ENCODE data around the gene ELMO1. TPM values are rescaled to one million over a fixed set of nuclear protein-coding genes. Genes with fewer than 3 reads are reported as not detected.
A peak's percentile ranks its signal among the peaks of the same experiment; 100 is the strongest.

Gene ELMO1
- total RNA-seq, 2 donors from 2014 or later, result 10.9 to 56.0 TPM

DNA sequence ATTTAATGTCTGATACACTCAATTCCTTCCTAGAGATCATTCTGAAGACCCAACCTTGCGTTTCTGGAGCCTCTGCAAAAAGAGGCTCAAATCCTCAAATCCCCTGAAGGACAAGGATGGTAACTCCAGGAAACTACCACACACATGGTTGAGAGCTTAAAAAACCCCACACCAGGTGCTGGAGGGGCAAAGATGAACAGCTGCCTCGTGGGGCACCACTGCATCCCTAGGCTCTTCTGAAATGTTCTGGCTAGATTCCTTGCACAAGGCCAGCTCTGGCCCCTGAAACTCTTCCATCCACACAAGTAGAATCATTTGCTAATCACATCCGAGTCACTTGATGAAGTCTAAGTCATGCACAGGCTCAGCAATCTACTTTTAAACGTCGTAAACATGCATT is 286.6 kb downstream of the ELMO1 start:
- H3K36me3 ChIP-seq (replicated peaks in 1 of 2; ENCODE audit: insufficient read depth in 1 of 2, low read depth in 2 of 2), result no peaks in the 10 kb centered on the region
- no peak overlapping the region for H3K27ac ChIP-seq
- H3K27me3 ChIP-seq, result no peaks in the 10 kb centered on the region
- H3K4me1 ChIP-seq, result no peaks in the 10 kb centered on the region
- no peak for DNase-seq
- intact Hi-C loops (cut with DNase I), result no loop called here
- no peak for ATAC-seq
- WGBS, 2 donors, result 75 to 76% methylated on average over 5 of the region's 5 CpGs
- H3K9me3 ChIP-seq, result no peaks in the 10 kb centered on the region
- H3K4me3 ChIP-seq, result no peak overlapping the region
- TF ChIP-seq, protein P1, sequence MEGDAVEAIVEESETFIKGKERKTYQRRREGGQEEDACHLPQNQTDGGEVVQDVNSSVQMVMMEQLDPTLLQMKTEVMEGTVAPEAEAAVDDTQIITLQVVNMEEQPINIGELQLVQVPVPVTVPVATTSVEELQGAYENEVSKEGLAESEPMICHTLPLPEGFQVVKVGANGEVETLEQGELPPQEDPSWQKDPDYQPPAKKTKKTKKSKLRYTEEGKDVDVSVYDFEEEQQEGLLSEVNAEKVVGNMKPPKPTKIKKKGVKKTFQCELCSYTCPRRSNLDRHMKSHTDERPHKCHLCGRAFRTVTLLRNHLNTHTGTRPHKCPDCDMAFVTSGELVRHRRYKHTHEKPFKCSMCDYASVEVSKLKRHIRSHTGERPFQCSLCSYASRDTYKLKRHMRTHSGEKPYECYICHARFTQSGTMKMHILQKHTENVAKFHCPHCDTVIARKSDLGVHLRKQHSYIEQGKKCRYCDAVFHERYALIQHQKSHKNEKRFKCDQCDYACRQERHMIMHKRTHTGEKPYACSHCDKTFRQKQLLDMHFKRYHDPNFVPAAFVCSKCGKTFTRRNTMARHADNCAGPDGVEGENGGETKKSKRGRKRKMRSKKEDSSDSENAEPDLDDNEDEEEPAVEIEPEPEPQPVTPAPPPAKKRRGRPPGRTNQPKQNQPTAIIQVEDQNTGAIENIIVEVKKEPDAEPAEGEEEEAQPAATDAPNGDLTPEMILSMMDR (IDR thresholded peaks at IDR 0.05), result no peak
- no peak for TF ChIP-seq POLR2A (IDR thresholded peaks at IDR 0.05)

DNA sequence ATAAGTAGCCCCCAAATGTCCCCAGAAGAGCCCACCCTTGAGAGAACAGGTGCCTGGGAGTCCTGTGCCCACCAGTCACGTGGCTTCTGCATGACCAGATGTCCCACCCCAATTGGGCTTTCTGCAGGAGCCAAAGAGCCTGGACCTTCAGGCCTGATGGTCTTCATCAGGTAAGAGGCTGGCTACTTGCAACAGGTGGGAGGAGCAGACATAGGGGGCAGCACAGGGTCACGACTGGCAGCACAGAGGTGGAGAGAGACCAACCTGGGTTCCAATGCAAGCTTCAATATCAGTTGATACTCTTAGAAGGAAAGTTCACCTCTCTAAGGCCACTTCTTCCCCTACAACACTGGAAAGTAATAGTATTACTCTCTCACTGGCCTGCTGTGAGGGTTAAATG is 288.0 kb downstream of the ELMO1 start:
- Histone ChIP-seq H3K27ac (no peak overlapping the region), H3K9me3 (no peaks in the 10 kb centered on the region), H3K27me3 (no peaks in the 10 kb centered on the region), H3K36me3 (replicated peaks in 1 of 2; ENCODE audit: insufficient read depth in 1 of 2, low read depth in 2 of 2) (no peaks in the 10 kb centered on the region), H3K4me3 (no peak overlapping the region), H3K4me1 (no peaks in the 10 kb centered on the region)
- ATAC-seq, result no peak
- DNase-seq, result no peak
- TF ChIP-seq, protein P1 (IDR thresholded peaks at IDR 0.05), result no peak
- no peak for TF ChIP-seq POLR2A (IDR thresholded peaks at IDR 0.05)
- whole genome bisulfite sequencing, 2 donors, result 81 to 95% methylated on average over 2 of the region's 2 CpGs
- intact Hi-C loops (cut with DNase I), result no loop called here

DNA sequence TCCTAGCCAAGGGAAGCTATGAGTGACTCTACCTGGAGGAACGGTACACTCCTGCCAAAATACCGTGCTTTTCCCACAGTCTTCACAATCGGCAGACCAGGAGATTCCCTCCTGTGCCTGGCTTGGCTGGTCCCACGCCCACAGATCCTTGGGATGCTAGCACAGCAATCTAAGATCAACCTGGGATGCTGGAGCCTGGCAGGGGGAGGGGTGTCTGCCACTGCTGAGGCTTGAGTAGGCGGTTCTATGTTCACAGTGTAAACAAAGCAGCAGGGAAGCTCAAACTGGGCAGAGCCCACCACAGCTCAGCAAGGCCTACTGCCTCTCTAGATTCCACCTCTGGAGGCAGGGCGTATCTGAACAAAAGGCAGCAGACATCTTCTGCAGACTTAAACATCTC is 295.3 kb downstream of the ELMO1 start:
- TF ChIP-seq, protein P1 (IDR thresholded peaks at IDR 0.05), result no peak
- TF ChIP-seq POLR2A (IDR thresholded peaks at IDR 0.05), result no peak
- 68 to 81% methylated on average over 2 to 6 of the region's 6 CpGs for WGBS, 2 donors
- Histone ChIP-seq H3K27ac (peak overlapping the region in 2 of 4 donors; percentile 23 to 50), H3K9me3 (no peaks in the 10 kb centered on the region), H3K27me3 (no peaks in the 10 kb centered on the region), H3K4me3 (no peak overlapping the region), H3K36me3 (replicated peaks in 1 of 2; ENCODE audit: insufficient read depth in 1 of 2, low read depth in 2 of 2) (no peaks in the 10 kb centered on the region), H3K4me1 (peaks cover 47% of the 10 kb centered on the region)
- intact Hi-C loops (cut with DNase I), result no loop called here
- DNase-seq (no peak), ATAC-seq (no peak)

DNA sequence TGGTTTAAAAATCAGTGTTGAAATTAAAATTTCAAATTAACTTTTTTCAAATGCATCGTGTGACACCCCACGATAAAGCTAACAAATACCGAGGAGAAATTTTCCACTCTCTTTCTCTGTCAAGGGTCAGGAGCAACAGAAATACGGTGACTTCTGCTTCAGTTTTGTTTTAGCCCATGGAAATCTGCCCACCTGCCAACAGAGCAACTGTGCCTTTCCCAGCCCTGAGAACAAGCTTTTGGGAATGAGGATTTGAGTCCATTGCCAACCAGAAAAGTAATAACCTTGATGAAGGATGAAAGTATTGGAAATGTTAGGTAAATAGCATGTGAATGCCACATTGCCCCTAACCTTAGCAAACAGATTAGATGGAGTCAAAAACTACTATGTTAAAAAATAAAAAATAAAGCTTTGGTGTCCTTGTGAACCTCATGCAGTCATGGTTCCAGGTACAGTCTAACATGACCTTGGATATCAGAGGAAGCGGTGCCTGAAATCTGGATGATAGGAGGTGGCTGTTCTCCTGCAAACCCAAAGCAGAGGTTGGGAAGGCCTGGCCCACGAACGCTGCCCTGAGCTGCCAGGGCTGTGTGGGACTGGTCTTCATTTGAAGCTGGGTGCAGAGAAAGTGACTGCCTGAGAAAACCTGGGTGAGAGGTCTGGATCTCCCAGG is 296.8 kb downstream of the ELMO1 start:
- intact Hi-C loops (cut with DNase I), result no loop called here
- 35 to 36% methylated on average over 7 of the region's 7 CpGs for WGBS, 2 donors
- TF ChIP-seq, protein P1 (IDR thresholded peaks at IDR 0.05), result no peak
- TF ChIP-seq POLR2A (IDR thresholded peaks at IDR 0.05), result no peak

DNA sequence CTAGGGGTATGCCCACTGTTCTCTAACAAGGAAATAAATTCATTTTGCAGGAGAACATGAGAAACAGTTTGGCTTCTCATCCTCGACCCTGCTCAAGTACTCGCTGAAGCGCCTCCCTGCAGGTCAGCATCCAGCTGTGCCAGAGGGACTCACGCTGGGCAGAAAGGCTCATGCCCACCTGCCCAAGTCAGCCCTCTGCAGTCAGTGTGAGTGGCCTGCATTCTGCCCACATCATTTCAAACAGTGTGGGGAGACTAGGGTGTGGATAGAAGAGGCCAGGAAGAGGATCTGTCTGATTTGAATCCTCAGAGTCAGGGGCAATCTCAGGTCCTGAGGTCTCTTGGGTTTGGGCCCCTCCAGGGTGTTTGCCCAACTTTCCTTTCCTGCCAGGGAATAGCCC is 297.8 kb downstream of the ELMO1 start:
- no peaks in the 10 kb centered on the region for H3K36me3 ChIP-seq (replicated peaks in 1 of 2; ENCODE audit: insufficient read depth in 1 of 2, low read depth in 2 of 2)
- no peaks in the 10 kb centered on the region for H3K9me3 ChIP-seq
- ATAC-seq, result no peak
- no peaks in the 10 kb centered on the region for H3K27me3 ChIP-seq
- intact Hi-C loops (cut with DNase I), result no loop called here
- H3K27ac ChIP-seq, result peak overlapping the region; percentile 50 to 75 (median 62)
- 56 to 67% methylated on average over 4 of the region's 4 CpGs for WGBS, 2 donors
- H3K4me1 ChIP-seq, result peaks cover 47% of the 10 kb centered on the region
- no peak for DNase-seq
- no peak overlapping the region for H3K4me3 ChIP-seq
- TF ChIP-seq, protein P1 (IDR thresholded peaks at IDR 0.05), result no peak
- no peak for TF ChIP-seq POLR2A (IDR thresholded peaks at IDR 0.05)

More for the DNA sequence above, 296.8 kb downstream of the ELMO1 start:
- DNase-seq (peak; percentile 61 to 73 (median 68)), ATAC-seq (peak; percentile 81)
- H3K4me3 ChIP-seq, result no peak overlapping the region
- peak overlapping the region; percentile 50 to 75 (median 62) for H3K27ac ChIP-seq
- H3K9me3 ChIP-seq, result no peaks in the 10 kb centered on the region
- H3K27me3 ChIP-seq, result no peaks in the 10 kb centered on the region
- no peaks in the 10 kb centered on the region for H3K36me3 ChIP-seq (replicated peaks in 1 of 2; ENCODE audit: insufficient read depth in 1 of 2, low read depth in 2 of 2)
- H3K4me1 ChIP-seq, result peaks cover 47% of the 10 kb centered on the region

Data from body of pancreas (tissue), 4 donors.